ENCODE measurements around the gene SLC6A20.

SLC6A20 gene

DNA sequence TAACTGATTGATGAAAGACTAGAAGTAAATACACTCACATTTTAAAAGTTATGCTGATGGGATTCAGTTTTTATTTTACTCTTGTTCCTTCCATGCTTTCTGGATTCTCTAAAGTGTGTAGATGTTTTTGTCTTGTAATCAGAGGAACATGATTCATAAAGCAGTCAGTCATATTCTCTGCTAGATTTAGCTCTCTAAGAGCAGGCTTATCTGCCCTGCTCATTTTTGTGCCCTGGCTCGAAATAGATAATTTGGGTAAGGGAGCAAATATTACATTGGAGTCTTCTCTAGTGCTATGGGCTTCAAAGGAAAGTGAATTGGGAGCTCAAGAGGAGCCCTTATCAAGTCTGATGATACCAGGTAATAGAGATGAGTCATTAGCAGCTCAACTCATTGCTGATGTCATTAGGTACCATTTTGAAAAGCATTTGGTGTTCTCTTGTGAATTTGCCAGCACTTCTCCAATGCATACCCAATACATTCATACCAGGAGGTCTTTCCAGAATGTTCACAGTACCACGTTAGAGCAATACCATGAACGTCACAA is 79.5 kb downstream of the SLC6A20 start:
- DNase-seq (ENCODE audit: low spot score): no peak

DNA sequence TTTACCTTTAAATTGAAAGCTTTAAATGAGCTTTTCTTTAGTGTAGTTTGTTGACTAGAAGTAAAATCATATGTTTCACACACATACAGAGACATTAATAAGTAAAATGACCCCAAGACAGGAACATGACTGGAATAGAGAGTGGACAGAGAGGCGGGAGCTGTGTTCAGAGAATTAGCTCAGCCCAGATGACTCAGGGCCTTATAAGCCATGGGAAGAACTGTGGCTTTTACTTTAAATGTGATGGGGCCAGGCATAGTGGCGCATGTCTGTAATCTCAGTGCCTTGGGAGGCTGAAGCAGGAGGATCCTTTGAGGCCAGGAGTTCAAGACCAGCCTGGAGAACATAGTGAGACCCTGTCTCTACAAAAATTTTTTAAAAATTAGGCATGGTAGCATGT is 80.4 kb downstream of the SLC6A20 start:
- no peak for DNase-seq (ENCODE audit: low spot score)

DNA sequence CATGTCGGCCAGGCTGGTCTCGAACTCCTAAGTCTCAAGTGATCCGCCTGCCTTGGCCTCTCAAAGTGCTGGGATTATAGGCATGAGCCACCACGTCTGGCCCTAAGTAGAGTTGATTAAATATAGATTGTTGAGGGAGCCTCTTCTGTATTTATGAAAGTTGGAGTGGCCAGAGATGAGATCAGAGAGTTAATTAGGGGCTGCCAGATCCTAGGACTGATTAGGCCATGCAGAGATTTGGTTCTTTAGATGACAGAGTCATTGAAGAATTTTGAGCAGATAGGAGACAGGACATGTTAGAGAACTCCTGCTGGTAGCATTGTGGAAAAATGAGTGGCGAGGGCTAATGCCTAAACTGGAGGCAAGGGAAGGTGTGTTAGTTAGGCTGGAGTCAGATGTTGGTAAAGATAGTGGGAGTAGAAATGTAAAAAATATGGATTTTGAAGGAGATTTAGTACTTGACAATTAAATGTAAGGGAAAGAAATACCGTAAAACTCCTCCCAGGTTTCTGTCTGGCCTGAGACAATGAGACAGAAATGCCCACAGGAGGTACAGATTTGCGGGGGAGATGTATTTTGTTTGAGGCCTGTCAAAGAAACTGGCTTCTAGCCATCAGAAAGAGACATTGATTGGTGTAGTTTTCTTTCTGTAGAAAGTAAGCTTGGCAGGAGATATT is 83.8 kb downstream of the SLC6A20 start:
- no peak for DNase-seq (ENCODE audit: low spot score)

DNA sequence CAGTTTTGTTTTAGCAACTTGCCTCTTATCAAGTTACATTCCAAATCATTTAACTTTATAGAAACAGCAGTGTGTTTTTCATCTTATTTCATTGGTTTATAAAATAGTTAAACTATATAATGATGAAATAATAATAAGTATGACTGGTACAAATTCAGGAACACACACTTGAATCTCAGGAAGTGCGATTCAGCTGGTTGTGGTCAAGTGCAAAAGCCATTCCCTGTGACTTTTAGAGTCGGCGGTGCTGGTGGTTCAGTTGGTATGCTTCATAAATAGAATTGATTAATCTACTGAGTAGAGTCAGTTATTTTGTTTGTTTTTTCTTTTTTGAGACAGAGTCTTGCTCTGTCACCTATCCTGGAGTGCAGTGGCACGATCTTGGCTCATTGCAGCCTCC is 84.4 kb downstream of the SLC6A20 start:
- no peak for DNase-seq (ENCODE audit: low spot score)

DNA sequence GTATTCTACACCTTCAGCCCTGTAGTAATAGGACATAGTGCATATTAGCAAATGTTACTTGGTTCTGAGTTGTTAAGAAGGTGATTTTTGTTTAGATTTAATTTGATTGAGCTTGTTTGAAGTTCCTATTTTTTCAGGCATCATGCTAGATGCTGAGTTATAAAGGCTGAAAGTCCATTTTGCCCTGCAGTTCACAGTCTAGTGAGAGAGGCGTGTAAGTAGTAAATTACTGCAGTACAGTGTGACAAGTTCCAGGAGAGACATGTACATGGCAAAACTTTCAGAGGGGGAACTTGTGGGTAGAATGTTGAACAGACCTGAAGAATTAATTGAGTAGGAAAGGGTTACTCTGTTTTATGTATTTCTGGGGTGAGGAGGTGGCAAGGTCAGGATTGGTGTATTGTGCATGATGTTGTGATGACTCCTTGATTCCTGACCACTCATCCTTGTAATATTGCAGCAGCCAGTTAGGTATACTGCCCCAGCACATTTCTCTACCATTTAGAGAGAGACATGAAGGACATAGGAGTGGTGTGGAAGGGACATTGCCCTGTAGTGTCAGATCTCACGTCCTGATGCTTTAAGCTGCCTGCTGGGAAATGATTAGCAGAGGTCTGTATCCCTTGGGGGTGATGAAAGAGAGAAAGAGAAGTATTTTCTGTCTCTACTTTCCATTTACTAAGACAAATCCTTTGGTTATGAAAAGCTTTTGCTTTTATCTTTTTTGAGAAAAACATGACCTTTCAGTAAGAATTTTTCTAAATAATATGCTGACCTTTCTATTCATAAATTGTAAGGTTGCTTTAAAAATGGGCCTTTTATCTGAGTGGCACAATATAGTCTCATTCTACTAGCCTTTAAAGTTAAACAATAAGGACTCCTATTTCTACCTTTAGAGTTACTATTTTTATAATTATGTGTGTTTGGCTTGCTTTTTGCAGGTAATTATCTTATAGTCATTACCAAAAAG is 90.2 kb downstream of the SLC6A20 start:
- no peak for DNase-seq (ENCODE audit: low spot score)

All from hematopoietic multipotent progenitor cell treated with erythropoietin and hydrocortisone succinate and interleukin-3 and kit ligand, for 17 days (in vitro differentiated cells).